ENCODE data around the gene SLC43A2.
A peak's percentile ranks its signal among the peaks of the same experiment; 100 is the strongest.

DNA sequence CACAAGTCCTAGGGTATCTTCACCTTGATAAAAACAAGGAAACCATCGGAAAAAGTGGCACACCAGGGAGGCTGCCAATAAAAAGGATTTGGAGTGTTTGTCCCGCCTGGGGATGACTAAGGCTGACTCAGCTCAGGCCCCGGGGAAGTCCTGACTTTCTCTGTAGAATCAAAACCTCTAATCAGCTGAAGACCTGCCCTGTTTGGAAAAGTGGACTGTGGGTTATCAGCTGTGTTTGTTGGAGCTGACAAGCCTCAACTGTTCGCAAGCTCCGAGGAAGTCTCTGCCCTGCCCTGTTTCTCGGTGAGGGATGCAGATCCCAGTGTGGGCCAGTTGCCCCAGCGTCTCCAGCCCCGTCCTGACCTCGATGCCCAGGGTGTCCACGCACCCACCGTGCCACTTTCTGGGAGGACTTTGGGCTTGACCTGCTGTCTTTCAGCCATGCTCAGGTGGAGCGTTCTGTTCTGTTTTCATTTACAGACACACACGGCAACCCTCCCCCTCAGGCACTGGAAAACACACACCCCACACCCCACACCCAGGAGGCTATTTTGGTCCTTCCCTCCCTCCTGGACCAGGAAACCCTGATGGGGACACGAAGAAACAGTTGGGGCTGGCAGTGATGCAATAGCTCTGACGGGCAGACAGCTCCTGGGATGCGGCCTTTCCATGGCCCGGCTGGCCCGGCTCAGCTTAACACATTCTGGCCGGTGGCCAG is 38.4 kb downstream of the SLC43A2 start:
- TF ChIP-seq EP300 (IDR thresholded peaks at IDR 0.05) = peak; percentile 73
- peak; percentile 38 to 74 (median 45) for TF ChIP-seq POLR2AphosphoS5 (IDR thresholded peaks at IDR 0.05)
- TF ChIP-seq, protein P1, sequence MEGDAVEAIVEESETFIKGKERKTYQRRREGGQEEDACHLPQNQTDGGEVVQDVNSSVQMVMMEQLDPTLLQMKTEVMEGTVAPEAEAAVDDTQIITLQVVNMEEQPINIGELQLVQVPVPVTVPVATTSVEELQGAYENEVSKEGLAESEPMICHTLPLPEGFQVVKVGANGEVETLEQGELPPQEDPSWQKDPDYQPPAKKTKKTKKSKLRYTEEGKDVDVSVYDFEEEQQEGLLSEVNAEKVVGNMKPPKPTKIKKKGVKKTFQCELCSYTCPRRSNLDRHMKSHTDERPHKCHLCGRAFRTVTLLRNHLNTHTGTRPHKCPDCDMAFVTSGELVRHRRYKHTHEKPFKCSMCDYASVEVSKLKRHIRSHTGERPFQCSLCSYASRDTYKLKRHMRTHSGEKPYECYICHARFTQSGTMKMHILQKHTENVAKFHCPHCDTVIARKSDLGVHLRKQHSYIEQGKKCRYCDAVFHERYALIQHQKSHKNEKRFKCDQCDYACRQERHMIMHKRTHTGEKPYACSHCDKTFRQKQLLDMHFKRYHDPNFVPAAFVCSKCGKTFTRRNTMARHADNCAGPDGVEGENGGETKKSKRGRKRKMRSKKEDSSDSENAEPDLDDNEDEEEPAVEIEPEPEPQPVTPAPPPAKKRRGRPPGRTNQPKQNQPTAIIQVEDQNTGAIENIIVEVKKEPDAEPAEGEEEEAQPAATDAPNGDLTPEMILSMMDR (IDR thresholded peaks at IDR 0.05) = no peak

All from stomach (tissue), 4 donors.